ENCODE data around the gene NEUROD6. TPM values are rescaled to one million over a fixed set of nuclear protein-coding genes. Genes with fewer than 3 reads are reported as not detected.

NEUROD6 gene
- total RNA-seq, 1 experiment from 2014 or later, result not detected

- Mint-ChIP-seq H3K27ac (ENCODE audit: unreplicated experiment) (no peak overlapping the region), H3K36me3 (ENCODE audit: insufficient read depth, unreplicated experiment) (no peaks in the 10 kb centered on the region), H3K27me3 (ENCODE audit: insufficient read depth, unreplicated experiment) (peaks cover 9% of the 10 kb centered on the region), H3K4me1 (ENCODE audit: low read depth, unreplicated experiment) (no peaks in the 10 kb centered on the region), H3K4me3 (ENCODE audit: unreplicated experiment) (no peak overlapping the region), H3K9me3 (ENCODE audit: unreplicated experiment) (no peaks in the 10 kb centered on the region)
- H3K27me3 ChIP-seq (replicated peaks; ENCODE audit: control insufficient read depth, insufficient read depth, low read length), result no peaks in the 10 kb centered on the region
- no peak overlapping the region for H3K4me3 ChIP-seq (ENCODE audit: low read depth, low read length)
- ChIA-PET POLR2A (no interaction called here), CTCF (no interaction called here)
- H3K4me1 ChIP-seq, result no peaks in the 10 kb centered on the region
- DNase-seq, result no peak
- TF ChIP-seq, protein P1, sequence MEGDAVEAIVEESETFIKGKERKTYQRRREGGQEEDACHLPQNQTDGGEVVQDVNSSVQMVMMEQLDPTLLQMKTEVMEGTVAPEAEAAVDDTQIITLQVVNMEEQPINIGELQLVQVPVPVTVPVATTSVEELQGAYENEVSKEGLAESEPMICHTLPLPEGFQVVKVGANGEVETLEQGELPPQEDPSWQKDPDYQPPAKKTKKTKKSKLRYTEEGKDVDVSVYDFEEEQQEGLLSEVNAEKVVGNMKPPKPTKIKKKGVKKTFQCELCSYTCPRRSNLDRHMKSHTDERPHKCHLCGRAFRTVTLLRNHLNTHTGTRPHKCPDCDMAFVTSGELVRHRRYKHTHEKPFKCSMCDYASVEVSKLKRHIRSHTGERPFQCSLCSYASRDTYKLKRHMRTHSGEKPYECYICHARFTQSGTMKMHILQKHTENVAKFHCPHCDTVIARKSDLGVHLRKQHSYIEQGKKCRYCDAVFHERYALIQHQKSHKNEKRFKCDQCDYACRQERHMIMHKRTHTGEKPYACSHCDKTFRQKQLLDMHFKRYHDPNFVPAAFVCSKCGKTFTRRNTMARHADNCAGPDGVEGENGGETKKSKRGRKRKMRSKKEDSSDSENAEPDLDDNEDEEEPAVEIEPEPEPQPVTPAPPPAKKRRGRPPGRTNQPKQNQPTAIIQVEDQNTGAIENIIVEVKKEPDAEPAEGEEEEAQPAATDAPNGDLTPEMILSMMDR (IDR thresholded peaks at IDR 0.05; ENCODE audit: insufficient read depth in 1 of 2, low read depth in 1 of 2, low read length in 1 of 2, severe bottlenecking in 1 of 2, unreplicated experiment in 1 of 2), result no peak
- no TSS peak for BruUV-seq (replicated peaks)
- H3K36me3 ChIP-seq (ENCODE audit: control insufficient read depth, insufficient read depth, low read length), result no peaks in the 10 kb centered on the region
- H3K9me3 ChIP-seq, result no peaks in the 10 kb centered on the region
- intact Hi-C loops (cut with micrococcal nuclease; ENCODE audit: unreplicated experiment), result no loop called here
Observed at GRCh38 chr7:31340051-31340450, 475 bp downstream of the NEUROD6 start.

DNA sequence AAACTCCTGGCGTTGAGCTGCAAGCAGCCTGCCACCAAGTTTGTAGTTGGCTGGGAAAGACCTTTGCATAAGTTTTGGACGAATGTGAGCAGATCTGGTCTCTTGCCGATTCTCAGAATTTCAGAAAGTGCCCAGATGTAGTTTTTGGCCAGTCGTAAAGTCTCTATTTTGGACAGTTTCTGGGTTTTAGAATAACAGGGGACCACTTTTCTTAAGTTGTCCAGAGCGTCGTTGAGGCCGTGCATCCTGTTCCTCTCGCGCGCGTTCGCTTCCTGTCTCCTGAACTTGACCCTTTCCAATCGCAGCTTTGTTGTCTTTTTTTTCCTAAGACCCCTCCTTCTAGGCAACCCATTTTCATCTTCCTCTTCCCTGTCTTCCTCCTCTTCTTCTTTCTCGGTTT is 1.8 kb downstream of the NEUROD6 start:
- Histone ChIP-seq H3K4me1 (no peaks in the 10 kb centered on the region), H3K27me3 (replicated peaks; ENCODE audit: control insufficient read depth, insufficient read depth, low read length) (no peaks in the 10 kb centered on the region), H3K36me3 (ENCODE audit: control insufficient read depth, insufficient read depth, low read length) (no peaks in the 10 kb centered on the region), H3K4me3 (ENCODE audit: low read depth, low read length) (no peak overlapping the region), H3K9me3 (no peaks in the 10 kb centered on the region)
- no peak overlapping the region for H3K4me3 Mint-ChIP-seq (ENCODE audit: unreplicated experiment)
- intact Hi-C loops (cut with micrococcal nuclease; ENCODE audit: unreplicated experiment), result no loop called here
- H3K27me3 Mint-ChIP-seq (ENCODE audit: insufficient read depth, unreplicated experiment), result peaks cover 12% of the 10 kb centered on the region
- no peaks in the 10 kb centered on the region for H3K9me3 Mint-ChIP-seq (ENCODE audit: unreplicated experiment)
- BruUV-seq (replicated peaks), result no TSS peak
- ChIA-PET POLR2A (no interaction called here), CTCF (no interaction called here)
- TF ChIP-seq, protein P1 (IDR thresholded peaks at IDR 0.05; ENCODE audit: insufficient read depth in 1 of 2, low read depth in 1 of 2, low read length in 1 of 2, severe bottlenecking in 1 of 2, unreplicated experiment in 1 of 2), result no peak
- H3K27ac Mint-ChIP-seq (ENCODE audit: unreplicated experiment), result no peak overlapping the region
- no peaks in the 10 kb centered on the region for H3K36me3 Mint-ChIP-seq (ENCODE audit: insufficient read depth, unreplicated experiment)
- DNase-seq, result no peak
- no peaks in the 10 kb centered on the region for H3K4me1 Mint-ChIP-seq (ENCODE audit: low read depth, unreplicated experiment)

DNA sequence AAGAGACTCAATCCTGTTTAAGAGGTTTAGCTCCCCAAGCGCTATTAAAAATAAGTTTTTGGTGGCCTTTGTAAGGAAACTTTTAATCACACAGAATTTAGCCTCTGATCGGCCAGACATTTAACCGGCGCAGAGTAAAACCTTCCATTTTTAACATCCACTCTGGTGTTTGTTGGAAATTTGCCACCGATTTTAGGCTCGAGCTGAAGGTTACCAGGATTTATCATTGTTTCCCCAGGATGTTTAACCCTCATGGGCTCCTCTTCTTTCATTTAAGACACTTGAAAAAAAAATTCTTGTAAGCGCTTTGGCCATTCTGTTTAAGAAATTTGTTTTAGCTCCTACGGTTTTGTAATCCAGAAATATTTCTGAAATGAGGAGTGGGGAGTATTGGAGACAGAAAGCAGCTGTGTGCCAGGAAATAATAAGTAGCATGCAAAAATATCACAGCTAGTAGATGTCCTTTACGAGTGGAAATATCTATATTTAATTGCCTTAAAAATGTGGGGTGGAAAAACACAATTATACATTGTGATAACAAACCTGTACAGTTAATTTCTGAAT is 3.4 kb downstream of the NEUROD6 start:
- intact Hi-C loops (cut with micrococcal nuclease; ENCODE audit: unreplicated experiment), result no loop called here
- Mint-ChIP-seq H3K36me3 (ENCODE audit: insufficient read depth, unreplicated experiment) (no peaks in the 10 kb centered on the region), H3K27ac (ENCODE audit: unreplicated experiment) (no peak overlapping the region), H3K9me3 (ENCODE audit: unreplicated experiment) (no peaks in the 10 kb centered on the region), H3K27me3 (ENCODE audit: insufficient read depth, unreplicated experiment) (peaks cover 12% of the 10 kb centered on the region), H3K4me1 (ENCODE audit: low read depth, unreplicated experiment) (no peaks in the 10 kb centered on the region), H3K4me3 (ENCODE audit: unreplicated experiment) (no peak overlapping the region)
- H3K4me3 ChIP-seq (ENCODE audit: low read depth, low read length), result no peak overlapping the region
- TF ChIP-seq, protein P1 (IDR thresholded peaks at IDR 0.05; ENCODE audit: insufficient read depth in 1 of 2, low read depth in 1 of 2, low read length in 1 of 2, severe bottlenecking in 1 of 2, unreplicated experiment in 1 of 2), result no peak
- no peaks in the 10 kb centered on the region for H3K4me1 ChIP-seq
- ChIA-PET POLR2A (no interaction called here), CTCF (no interaction called here)
- H3K9me3 ChIP-seq, result no peaks in the 10 kb centered on the region
- no peak for DNase-seq
- H3K36me3 ChIP-seq (ENCODE audit: control insufficient read depth, insufficient read depth, low read length), result no peaks in the 10 kb centered on the region
- H3K27me3 ChIP-seq (replicated peaks; ENCODE audit: control insufficient read depth, insufficient read depth, low read length), result no peaks in the 10 kb centered on the region
- no TSS peak for BruUV-seq (replicated peaks)

All from Caco-2 (cell line).